Activated CD8-positive, alpha-beta T cell treated with anti-CD3 and anti-CD28 coated beads, Interleukin-2, amount 10 ng/mL, durations not matched to agents 7 days and 5 days (primary cell): ENCODE results near the gene UPF3B. TPM values are rescaled to one million over a fixed set of nuclear protein-coding genes. Genes with fewer than 3 reads are reported as not detected.
"Not testable (repeated sequence)": the region's sequence is repeated elsewhere in the genome, so short reads cannot be mapped to it uniquely, and the experiment has no call there.

Experiments
- ATAC-seq: fragments of 150-1000 bp; cut with Tn5 transposase; one replicate; pipeline ENCODE4 v1.10.0; 2021; ENCODE audit warnings: moderate library complexity
- CTCF ChIA-PET: fragments of 350-600 bp; sonication (Branson Sonifier 250); formaldehyde crosslinking; loops from one replicate; lab custom pipeline; 2021; ENCODE audit warnings: antibody characterized with exemption; lab: Charles Lee
- POLR2A ChIA-PET: fragments of 350-600 bp; sonication (Branson Sonifier 250); formaldehyde crosslinking; loops from one replicate; lab custom pipeline; 2021; ENCODE audit warnings: antibody characterized with exemption; lab: Charles Lee
- DNase-seq: peaks from one replicate; pipeline ENCODE4 v3.0.0-alpha.2; 2020
- H3K27ac Mint-ChIP-seq: one replicate; pipeline ENCODE4 v1.8.0; 2021; ENCODE audit warnings: mild to moderate bottlenecking, mixed read lengths
- H3K27me3 Mint-ChIP-seq: one replicate; pipeline ENCODE4 v1.8.0; 2021; ENCODE audit warnings: low read depth, mixed read lengths
- H3K36me3 Mint-ChIP-seq: one replicate; pipeline ENCODE4 v1.8.0; 2021; ENCODE audit warnings: low read depth, mixed read lengths
- H3K4me1 Mint-ChIP-seq: one replicate; pipeline ENCODE4 v1.8.0; 2021; ENCODE audit warnings: low read depth, mixed read lengths
- H3K4me3 Mint-ChIP-seq: one replicate; pipeline ENCODE4 v1.8.0; 2021; ENCODE audit warnings: mild to moderate bottlenecking, mixed read lengths
- H3K9me3 Mint-ChIP-seq: one replicate; pipeline ENCODE4 v1.8.0; 2022; ENCODE audit warnings: mixed read lengths; ENCODE audit not compliant: insufficient read depth
- total RNA-seq, 2 experiments: library from RNA; stranded (reverse); gene quantifications; one replicate each; pipeline ENCODE4 v1.2.3, GENCODE V29; 2021

UPF3B gene
- total RNA-seq, 2 experiments from 2014 or later = 10.3 to 10.9 TPM

DNA sequence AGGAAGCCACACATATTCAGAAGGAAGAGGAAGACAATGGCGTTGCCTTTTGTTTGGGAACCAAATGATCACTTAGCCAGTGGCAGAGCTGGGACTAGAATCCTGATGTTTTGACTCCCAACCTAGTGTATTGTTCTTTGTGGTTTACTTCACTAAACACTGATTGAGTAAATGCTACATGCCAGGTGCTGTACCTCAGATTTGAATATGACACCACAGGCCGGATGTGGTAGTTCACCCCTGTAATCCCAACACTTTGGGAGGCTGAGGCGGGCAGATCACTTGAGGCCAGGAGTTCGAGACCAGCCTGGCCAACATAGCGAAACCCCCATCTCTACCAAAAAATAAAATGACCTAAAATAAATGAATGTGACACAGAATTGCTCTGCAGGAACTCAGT lies 27.3 kb upstream of the UPF3B start:
- Mint-ChIP-seq H3K27ac (peak overlapping the region; percentile 21), H3K4me3 (no peak overlapping the region), H3K4me1 (peaks cover 23% of the 10 kb centered on the region), H3K9me3 (no peaks in the 10 kb centered on the region), H3K36me3 (peaks cover 15% of the 10 kb centered on the region), H3K27me3 (no peaks in the 10 kb centered on the region)
- peak; percentile 29 for DNase-seq
- ChIA-PET POLR2A (interaction anchor here (0.8 kb wide), 1 partner anchor 85 kb away, joined by 3 read pairs; no protein-coding TSS in a partner anchor), CTCF (interaction anchor here (0.7 to 2.3 kb wide), 5 partner anchors 8 to 89 kb away, joined by 3 to 6 read pairs (median 4); partner anchors contain the start of genes RPL39 and UPF3B)
- no peak for ATAC-seq

DNA sequence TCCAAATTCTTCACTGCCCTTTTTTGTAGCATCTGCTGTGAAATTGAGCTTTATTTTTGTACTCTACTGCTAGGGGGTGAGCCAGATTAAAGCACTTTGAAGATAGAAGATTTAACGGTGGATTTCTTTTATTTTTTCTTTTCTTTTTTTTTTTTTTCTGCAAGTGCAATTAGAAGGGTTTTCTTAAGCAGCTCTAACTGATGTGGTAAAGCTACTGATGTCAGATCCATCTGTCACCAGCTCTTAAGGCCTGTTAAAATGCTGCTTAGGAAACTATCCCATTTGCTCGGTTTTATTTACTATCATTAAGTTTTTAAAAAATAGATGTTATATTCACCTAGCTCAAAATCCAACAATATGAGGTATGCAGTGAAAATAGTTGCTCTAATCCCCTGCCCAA lies 26.0 kb upstream of the UPF3B start:
- Mint-ChIP-seq H3K4me1 (peaks cover 27% of the 10 kb centered on the region), H3K27me3 (no peaks in the 10 kb centered on the region), H3K36me3 (peaks cover 17% of the 10 kb centered on the region), H3K4me3 (no peak overlapping the region), H3K27ac (peak overlapping the region; percentile 61), H3K9me3 (no peaks in the 10 kb centered on the region)
- DNase-seq (no peak), ATAC-seq (no peak)
- ChIA-PET POLR2A (interaction anchor here (0.7 to 1.1 kb wide), 2 partner anchors 8 to 87 kb away, joined by 3 to 5 read pairs; partner anchors contain the start of gene RPL39), CTCF (interaction anchor here (1.0 to 2.3 kb wide), 5 partner anchors 9 to 123 kb away, joined by 3 to 9 read pairs (median 4); partner anchors contain the start of genes RPL39 and UPF3B)

DNA sequence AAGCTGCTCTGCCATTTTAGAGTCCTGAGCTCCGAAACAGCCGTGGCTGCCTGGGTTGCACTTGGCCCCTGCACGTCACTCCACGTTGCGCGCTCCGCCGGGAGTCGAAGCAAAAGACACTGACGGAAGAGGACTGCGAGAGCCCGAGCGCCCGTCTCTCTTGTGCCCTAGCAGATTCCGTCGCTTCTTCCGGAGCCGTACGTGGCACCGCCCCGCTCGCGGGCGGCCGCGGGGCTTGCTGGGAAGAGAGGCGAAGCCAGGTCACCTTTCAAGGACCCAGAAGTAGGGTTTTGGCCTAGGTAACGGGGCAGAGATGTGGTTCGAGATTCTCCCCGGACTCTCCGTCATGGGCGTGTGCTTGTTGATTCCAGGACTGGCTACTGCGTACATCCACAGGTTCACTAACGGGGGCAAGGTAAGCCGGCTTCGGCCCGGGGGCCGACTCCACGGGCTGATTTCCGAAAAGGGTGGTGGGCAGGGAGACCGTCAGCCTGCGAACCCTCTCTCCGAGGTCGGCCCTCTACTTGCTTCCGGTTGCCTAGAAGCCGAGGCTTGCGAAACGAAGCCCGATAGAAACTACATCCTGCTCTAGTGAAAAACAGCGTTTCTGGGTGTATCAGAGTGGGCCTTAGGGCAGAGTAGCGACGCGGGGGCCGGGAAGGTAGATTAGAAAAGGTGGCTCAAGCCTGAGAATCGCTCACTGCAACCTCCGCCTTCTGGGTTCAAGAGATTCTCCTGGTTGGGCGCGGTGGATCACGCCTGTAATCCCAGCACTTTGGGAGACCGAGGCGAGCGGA lies 19.0 kb upstream of the UPF3B start, which contains the start of the genes NDUFA1 and RNF113A:
NDUFA1 (plus strand) TSS at position 234 of the 797 bp plus-strand sequence; CDS start at position 314, 80 bp downstream.
RNF113A (minus strand) TSS at position 135 of the 797 bp plus-strand sequence; CDS start at position 15, 120 bp downstream.
- peak; percentile 89 for DNase-seq
- Mint-ChIP-seq H3K27me3 (no peaks in the 10 kb centered on the region), H3K4me1 (peaks cover 12% of the 10 kb centered on the region), H3K27ac (peak within 1 kb of the TSS; percentile 100), H3K4me3 (peak within 1 kb of the TSS; percentile 98), H3K36me3 (peaks cover 20% of the 10 kb centered on the region), H3K9me3 (no peaks in the 10 kb centered on the region)
- ChIA-PET CTCF (interaction anchor here (1.5 to 2.2 kb wide), 2 partner anchors 19 to 81 kb away, joined by 8 read pairs; partner anchors contain the start of genes RPL39 and UPF3B), POLR2A (interaction anchor here (0.6 to 2.5 kb wide), 12 partner anchors 10 to 674 kb away, joined by 3 to 27 read pairs (median 4); partner anchors contain the start of genes NKRF, RPL39, SEPTIN6 and SOWAHD)
- peak; percentile 93 for ATAC-seq

DNA sequence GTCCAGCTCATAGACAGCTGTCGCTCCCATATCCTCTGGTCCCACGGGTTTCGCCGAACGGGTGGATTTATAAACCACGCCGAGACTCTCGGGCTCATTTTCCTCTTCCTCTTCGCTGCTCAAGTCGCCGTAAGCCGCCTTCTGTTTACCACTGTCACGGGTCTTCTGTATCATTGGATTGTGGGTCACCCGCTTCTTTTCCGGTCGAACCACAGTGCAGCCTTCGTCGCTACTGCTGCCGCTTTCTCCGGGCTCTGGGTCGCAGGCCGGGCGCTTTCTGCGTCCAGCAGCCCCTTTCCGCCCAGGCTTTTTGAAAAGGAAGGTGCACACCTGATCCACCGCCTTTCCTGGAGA lies 18.5 kb upstream of the UPF3B start:
- Mint-ChIP-seq H3K4me1 (peaks cover 12% of the 10 kb centered on the region), H3K36me3 (peaks cover 20% of the 10 kb centered on the region), H3K27me3 (no peaks in the 10 kb centered on the region), H3K4me3 (peak overlapping the region; percentile 98), H3K9me3 (no peaks in the 10 kb centered on the region), H3K27ac (peak overlapping the region; percentile 100)
- ChIA-PET CTCF (interaction anchor here (1.5 to 2.2 kb wide), 2 partner anchors 18 to 80 kb away, joined by 8 read pairs; partner anchors contain the start of genes RPL39 and UPF3B), POLR2A (interaction anchor here (0.6 to 2.5 kb wide), 14 partner anchors 8 to 674 kb away, joined by 3 to 27 read pairs (median 4); partner anchors contain the start of genes NKRF, RPL39, SEPTIN6 and SOWAHD)
- no peak for DNase-seq
- peak; percentile 56 for ATAC-seq

DNA sequence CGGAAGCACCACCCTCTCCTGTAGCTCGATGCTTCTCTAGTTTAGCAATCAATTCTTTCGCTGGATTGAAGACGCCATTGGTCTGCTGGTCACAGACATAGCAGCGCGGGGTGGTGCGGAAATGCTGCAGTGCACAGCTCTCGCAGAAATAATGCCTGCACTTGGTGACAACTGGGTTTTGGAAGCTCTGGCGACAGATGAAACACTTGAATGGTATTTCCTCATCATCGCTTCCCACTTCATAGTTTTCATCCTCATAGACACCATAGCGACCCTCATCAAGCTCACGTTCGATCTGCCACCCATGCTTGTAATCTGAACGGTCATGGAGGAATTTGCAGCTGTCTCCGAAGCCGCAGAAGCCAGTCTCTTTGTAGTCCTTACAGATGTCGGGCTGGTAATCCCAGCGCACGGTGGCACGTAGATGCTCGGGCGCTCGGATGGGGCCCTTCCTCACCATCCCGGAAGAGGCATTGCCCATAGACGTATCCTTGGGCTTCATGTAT lies 17.9 kb upstream of the UPF3B start:
- Mint-ChIP-seq H3K27ac (peak overlapping the region; percentile 100), H3K4me3 (peak overlapping the region; percentile 98), H3K4me1 (peaks cover 12% of the 10 kb centered on the region), H3K27me3 (no peaks in the 10 kb centered on the region), H3K9me3 (no peaks in the 10 kb centered on the region), H3K36me3 (peaks cover 16% of the 10 kb centered on the region)
- ChIA-PET POLR2A (interaction anchor here (0.7 to 2.5 kb wide), 12 partner anchors 8 to 265 kb away, joined by 3 to 27 read pairs (median 4); partner anchors contain the start of genes NKRF, RPL39, SEPTIN6 and SOWAHD), CTCF (interaction anchor here (1.0 to 2.2 kb wide), 4 partner anchors 16 to 354 kb away, joined by 3 to 8 read pairs (median 6); partner anchors contain the start of genes RPL39 and UPF3B)
- DNase-seq = peak; percentile 37
- ATAC-seq = peak; percentile 23

DNA sequence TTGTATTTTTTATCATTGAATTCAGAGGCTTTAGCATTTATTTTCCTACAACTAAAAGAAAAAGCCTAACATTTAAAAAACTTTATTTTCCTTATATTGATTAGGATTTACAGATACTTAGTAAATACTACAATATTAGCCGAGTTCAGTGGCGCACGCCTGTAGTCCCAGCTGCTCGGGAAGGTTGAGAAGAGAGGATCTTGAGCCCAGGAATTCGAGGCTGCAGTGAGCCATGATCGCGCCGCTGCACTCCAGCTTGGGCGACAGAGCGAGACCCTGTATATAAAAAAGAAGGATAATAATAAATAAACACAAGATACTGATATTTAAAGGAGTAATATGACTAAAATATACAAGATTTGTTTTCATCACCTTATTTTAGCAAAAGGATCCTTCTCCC lies 681 bp upstream of the UPF3B start:
- ChIA-PET POLR2A (interaction anchor here (1.2 to 1.7 kb wide), 5 partner anchors 9 to 67 kb away, joined by 3 to 18 read pairs (median 4); partner anchors contain the start of genes NDUFA1, RNF113A and RPL39), CTCF (interaction anchor here (0.9 to 1.8 kb wide), 4 partner anchors 17 to 69 kb away, joined by 4 to 10 read pairs (median 6); partner anchors contain the start of gene RPL39)
- Mint-ChIP-seq H3K4me1 (peaks cover 13% of the 10 kb centered on the region), H3K36me3 (peaks cover 20% of the 10 kb centered on the region), H3K27me3 (peaks cover 3% of the 10 kb centered on the region), H3K4me3 (peak overlapping the region; percentile 88), H3K27ac (peak overlapping the region; percentile 88), H3K9me3 (no peaks in the 10 kb centered on the region)
- DNase-seq (no peak), ATAC-seq (no peak)

DNA sequence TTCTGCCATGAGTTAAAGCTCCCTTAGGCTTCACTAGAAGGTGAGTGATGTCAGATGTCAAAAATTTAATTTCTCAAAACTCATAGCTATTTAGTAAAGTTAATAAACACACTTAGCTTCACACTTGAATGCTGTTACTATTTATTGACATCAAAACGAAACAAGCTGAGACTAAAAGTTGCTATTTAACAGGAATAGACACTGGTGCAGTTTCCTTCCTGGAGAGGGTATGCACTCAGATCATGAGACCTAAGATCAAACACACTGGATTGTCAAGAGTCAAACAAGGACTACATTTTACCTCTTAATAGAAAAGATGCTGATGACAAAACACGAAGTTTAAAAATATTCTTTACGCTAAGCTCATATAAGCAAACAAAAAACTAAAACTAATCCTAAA lies 18.9 kb downstream of the UPF3B start:
- Mint-ChIP-seq H3K4me1 (no peaks in the 10 kb centered on the region), H3K27me3 (no peaks in the 10 kb centered on the region), H3K9me3 (no peaks in the 10 kb centered on the region), H3K4me3 (no peak overlapping the region), H3K36me3 (peaks cover 42% of the 10 kb centered on the region), H3K27ac (no peak overlapping the region)
- POLR2A ChIA-PET = no interaction called here
- CTCF ChIA-PET = interaction anchor here (0.6 to 1.0 kb wide), 2 partner anchors 15 to 49 kb away, joined by 3 read pairs; no protein-coding TSS in a partner anchor
- ATAC-seq = no peak
- no peak for DNase-seq

DNA sequence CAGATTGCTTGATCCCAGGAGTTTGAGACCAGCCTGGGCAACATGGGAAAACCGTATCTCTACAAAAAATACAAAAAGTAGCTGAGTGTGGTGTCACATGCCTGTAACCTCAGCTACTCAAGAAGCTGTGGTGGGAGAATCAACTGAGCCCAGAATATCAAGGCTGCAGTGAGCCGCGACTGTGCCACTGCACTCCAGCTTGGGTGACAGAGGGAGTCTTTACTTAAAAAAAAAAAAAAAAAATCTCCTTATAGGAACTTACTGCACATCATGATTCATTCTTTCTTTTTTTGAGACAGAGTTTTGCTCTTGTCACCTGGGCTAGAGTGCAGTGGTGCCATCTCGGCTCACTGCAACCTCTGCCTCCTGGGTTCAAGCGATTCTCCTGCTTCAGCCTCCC lies 24.3 kb downstream of the UPF3B start:
- Mint-ChIP-seq H3K27me3 (no peaks in the 10 kb centered on the region), H3K9me3 (no peaks in the 10 kb centered on the region), H3K27ac (no peak overlapping the region), H3K36me3 (peaks cover 21% of the 10 kb centered on the region), H3K4me3 (no peak overlapping the region), H3K4me1 (peaks cover 9% of the 10 kb centered on the region)
- ATAC-seq (no peak), DNase-seq (no peak)
- ChIA-PET POLR2A (no interaction called here), CTCF (no interaction called here)

DNA sequence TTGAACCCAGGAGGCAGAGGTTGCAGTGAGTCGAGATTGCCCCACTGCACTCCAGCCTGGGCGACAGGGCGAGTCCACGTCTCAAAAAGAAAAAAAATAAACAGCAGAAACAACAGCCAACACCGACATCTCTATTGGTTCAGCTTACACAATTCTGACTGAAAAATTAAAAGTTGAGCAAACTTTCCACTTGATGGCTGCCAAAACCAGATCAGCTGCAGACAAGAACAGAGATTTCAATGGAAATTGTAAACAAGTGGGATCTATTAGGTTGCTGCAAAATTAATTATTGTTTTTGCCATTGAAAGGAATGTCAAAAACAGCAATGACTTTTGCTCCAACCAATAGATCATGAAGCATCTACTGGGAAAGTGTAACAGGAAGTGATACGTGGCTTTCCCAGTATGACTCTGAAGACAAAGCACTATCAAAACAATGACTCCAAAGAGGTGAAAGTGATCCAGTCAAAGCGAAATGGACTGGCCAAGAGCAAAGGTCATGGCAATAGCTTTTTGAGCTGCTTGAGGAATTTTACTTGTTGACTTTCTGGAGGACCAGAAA lies 26.3 kb downstream of the UPF3B start:
- H3K27me3 Mint-ChIP-seq = no peaks in the 10 kb centered on the region
- H3K36me3 Mint-ChIP-seq = peaks cover 16% of the 10 kb centered on the region
- DNase-seq (no peak), ATAC-seq (no peak)
- CTCF ChIA-PET = no interaction called here
- H3K4me3 Mint-ChIP-seq = no peak overlapping the region
- H3K9me3 Mint-ChIP-seq = no peaks in the 10 kb centered on the region
- no peak overlapping the region for H3K27ac Mint-ChIP-seq
- POLR2A ChIA-PET = no interaction called here
- H3K4me1 Mint-ChIP-seq = peaks cover 20% of the 10 kb centered on the region

DNA sequence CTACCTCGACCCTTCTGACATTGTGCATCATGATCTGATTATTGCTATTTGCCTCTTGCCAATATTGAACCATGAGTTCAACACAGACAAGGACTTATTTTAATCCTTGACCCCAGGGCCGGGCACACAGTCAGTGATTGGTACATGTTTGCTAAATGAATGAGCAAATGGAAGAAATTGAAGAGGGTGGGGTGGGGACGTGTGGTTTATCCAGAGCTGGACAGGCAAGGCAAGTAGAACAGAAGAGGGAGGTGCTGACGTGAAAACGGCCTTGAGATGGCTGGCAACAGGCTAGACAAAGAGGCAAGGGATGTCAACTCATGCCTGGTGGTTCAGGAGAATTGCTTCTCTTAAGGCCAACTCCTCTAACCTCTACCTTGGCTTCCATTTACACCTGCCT lies 28.5 kb downstream of the UPF3B start:
- H3K4me3 Mint-ChIP-seq, ATAC-seq, H3K27ac Mint-ChIP-seq, H3K36me3 Mint-ChIP-seq, CTCF ChIA-PET, H3K27me3 Mint-ChIP-seq, H3K9me3 Mint-ChIP-seq, POLR2A ChIA-PET, DNase-seq: not testable (repeated sequence)
- peaks cover 20% of the 10 kb centered on the region for H3K4me1 Mint-ChIP-seq

DNA sequence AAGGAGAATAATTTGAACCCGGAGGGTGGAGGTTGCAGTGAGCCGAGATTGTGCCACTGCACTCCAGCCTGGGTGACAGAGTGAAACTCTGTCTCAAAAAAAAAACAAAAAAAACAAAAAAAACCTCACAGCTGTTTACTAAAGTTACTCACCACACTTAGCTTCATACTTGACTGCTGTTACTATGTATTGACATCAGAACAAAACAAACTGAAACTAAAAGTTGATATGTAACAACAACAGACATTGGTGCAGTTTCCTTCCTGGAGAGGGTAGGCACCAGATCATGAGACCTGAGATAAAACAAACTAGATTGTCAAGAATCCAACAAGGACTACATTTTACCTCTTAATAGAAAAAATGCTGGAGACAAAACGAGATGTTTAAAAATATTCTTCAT lies 31.1 kb downstream of the UPF3B start:
- H3K27me3 Mint-ChIP-seq, H3K9me3 Mint-ChIP-seq, H3K36me3 Mint-ChIP-seq: not testable (repeated sequence)
- ChIA-PET CTCF (interaction anchor here (1.2 kb wide), 1 partner anchor 30 kb away, joined by 4 read pairs; the partner anchor contains the start of gene RPL39), POLR2A (interaction anchor here (0.8 to 1.9 kb wide), 3 partner anchors 11 to 49 kb away, joined by 3 to 7 read pairs (median 4); partner anchors contain the start of gene RPL39)
- Mint-ChIP-seq H3K4me3 (peak overlapping the region; percentile 9), H3K27ac (peak overlapping the region; percentile 76), H3K4me1 (peaks cover 15% of the 10 kb centered on the region)
- peak; percentile 22 for DNase-seq
- ATAC-seq = peak; percentile 98
